ENCODE data around the gene ABHD12. TPM values are rescaled to one million over a fixed set of nuclear protein-coding genes. Genes with fewer than 3 reads are reported as not detected.

ABHD12 gene
- total and polyA plus RNA-seq, 8 donors, result 44.4 to 73.0 (median 57.5) TPM

DNA sequence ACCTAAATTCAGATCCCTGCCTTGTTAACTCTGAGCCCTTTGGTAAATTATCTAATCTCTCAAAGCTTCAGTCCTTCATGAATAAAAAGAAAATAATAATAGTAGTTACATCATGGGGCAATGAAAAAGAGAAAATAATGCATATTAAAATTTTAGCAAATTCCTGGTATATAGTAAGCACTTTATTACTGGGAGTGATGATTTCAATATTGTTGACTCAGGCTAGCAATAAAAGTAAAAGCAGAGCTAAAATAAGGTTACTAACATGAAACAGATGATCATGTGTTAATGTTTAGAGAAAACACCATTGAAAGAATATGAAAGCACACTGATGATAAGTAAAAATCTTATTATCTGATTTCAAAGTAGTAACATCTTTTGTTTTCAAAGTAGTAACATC lies 30.5 kb upstream of the ABHD12 start:
- DNase-seq, result no peak
- no peak for FAIRE-seq
- Histone ChIP-seq H3K27me3 (no peaks in the 10 kb centered on the region), H3K27ac (no peak overlapping the region), H3K4me1 (no peaks in the 10 kb centered on the region), H3K36me3 (no peaks in the 10 kb centered on the region), H3K9me3 (no peaks in the 10 kb centered on the region), H3K4me3 (no peak overlapping the region)
- ATAC-seq, result no peak
- no peak for TF ChIP-seq CTCF (IDR thresholded peaks at IDR 0.05)
- intact Hi-C loops (cut with DNase I), result no loop called here

GRCh38 chr20:25418776-25419175 lies 28.1 kb upstream of the ABHD12 start:
- intact Hi-C loops (cut with DNase I), result no loop called here
- no peak overlapping the region for H3K4me3 ChIP-seq
- TF ChIP-seq CTCF (IDR thresholded peaks at IDR 0.05), result no peak
- DNase-seq (no peak), ATAC-seq (no peak), FAIRE-seq (no peak)
- WGBS, 2 donors, result 89 to 95% methylated on average over 1 of the region's 1 CpG
- no peaks in the 10 kb centered on the region for H3K9me3 ChIP-seq
- no peaks in the 10 kb centered on the region for H3K36me3 ChIP-seq
- H3K27me3 ChIP-seq, result no peaks in the 10 kb centered on the region
- H3K27ac ChIP-seq, result no peak overlapping the region
- H3K4me1 ChIP-seq, result no peaks in the 10 kb centered on the region

DNA sequence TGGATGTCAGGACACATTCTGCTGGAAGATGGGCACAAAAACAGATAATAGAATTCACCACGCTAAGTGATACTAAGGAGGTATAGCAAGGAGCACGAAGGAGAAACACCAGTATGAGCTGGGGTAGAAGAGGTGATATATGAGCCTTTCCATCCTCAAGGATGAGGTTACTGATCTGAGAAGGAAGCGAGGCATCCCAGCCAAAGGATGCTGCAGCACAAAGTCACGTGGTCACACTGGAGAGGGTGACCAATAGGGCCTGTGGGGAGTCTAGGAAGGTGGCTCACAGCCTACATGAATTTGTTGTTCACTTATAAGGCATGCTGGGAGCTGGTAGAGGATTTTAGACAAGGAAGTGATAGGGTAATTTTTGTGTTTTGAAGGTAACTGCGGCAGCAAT lies 18.3 kb upstream of the ABHD12 start:
- no peaks in the 10 kb centered on the region for H3K9me3 ChIP-seq
- peaks cover 0 to 7% (median 6%) of the 10 kb centered on the region in 3 donors for H3K4me1 ChIP-seq
- DNase-seq (no peak), FAIRE-seq (no peak), ATAC-seq (no peak)
- TF ChIP-seq CTCF (IDR thresholded peaks at IDR 0.05), result no peak
- no peak overlapping the region for H3K4me3 ChIP-seq
- H3K27ac ChIP-seq, result no peak overlapping the region
- intact Hi-C loops (cut with DNase I), result loop anchor here in 1 of 3 donors (10.0 kb wide), 1 partner anchor 114 kb away; no protein-coding TSS in a partner anchor
- no peaks in the 10 kb centered on the region for H3K36me3 ChIP-seq
- WGBS, 2 donors, result 89 to 93% methylated on average over 5 of the region's 5 CpGs
- no peaks in the 10 kb centered on the region for H3K27me3 ChIP-seq

GRCh38 chr20:25408170-25408547 lies 17.5 kb upstream of the ABHD12 start:
- DNase-seq, result no peak
- no peak for TF ChIP-seq CTCF (IDR thresholded peaks at IDR 0.05)
- Histone ChIP-seq H3K27me3 (no peaks in the 10 kb centered on the region), H3K36me3 (no peaks in the 10 kb centered on the region), H3K27ac (no peak overlapping the region), H3K4me1 (peaks cover 0 to 7% (median 6%) of the 10 kb centered on the region in 3 donors), H3K9me3 (no peaks in the 10 kb centered on the region), H3K4me3 (peak overlapping the region; percentile 58 to 80 (median 67))
- intact Hi-C loops (cut with DNase I), result loop anchor here in 1 of 3 donors (10.0 kb wide), 1 partner anchor 113 kb away; no protein-coding TSS in a partner anchor
- no peak for ATAC-seq
- 2 to 5% methylated on average over 4 of the region's 4 CpGs for WGBS, 2 donors
- no peak for FAIRE-seq

GRCh38 chr20:25407311-25408169 lies 16.9 kb upstream of the ABHD12 start, which contains the start of gene GINS1:
Gene GINS1, plus strand, starts transcription at chr20:25407673. Its CDS starts 148 bp downstream, at chr20:25407821.
- 0 to 1% methylated on average over 56 of the region's 56 CpGs for WGBS, 2 donors
- TF ChIP-seq CTCF (IDR thresholded peaks at IDR 0.05), result no peak
- intact Hi-C loops (cut with DNase I), result loop anchor here in 1 of 3 donors (10.0 kb wide), 1 partner anchor 113 kb away; no protein-coding TSS in a partner anchor
- H3K4me3 ChIP-seq, result peak within 1 kb of the TSS; percentile 58 to 80 (median 67)
- H3K4me1 ChIP-seq, result peaks cover 0 to 7% (median 6%) of the 10 kb centered on the region in 3 donors
- H3K27me3 ChIP-seq, result no peaks in the 10 kb centered on the region
- DNase-seq (peak; percentile 72 to 91 (median 83)), ATAC-seq (peak; percentile 97 to 99 (median 98)), FAIRE-seq (no peak)
- no peaks in the 10 kb centered on the region for H3K9me3 ChIP-seq
- no peaks in the 10 kb centered on the region for H3K36me3 ChIP-seq
- H3K27ac ChIP-seq, result peak within 1 kb of the TSS in 2 of 4 donors; percentile 34 to 37

All from pancreas (tissue), 10 donors.